ENCODE data around the gene IMMT.

- no peak for TF ChIP-seq CTCF (IDR thresholded peaks at IDR 0.05; ENCODE audit: insufficient read depth, low read length)
- no peak for TF ChIP-seq REST (IDR thresholded peaks at IDR 0.05; ENCODE audit: insufficient replicate concordance, low read depth)
Observed at GRCh38 chr2:86202702-86203101, 7.4 kb upstream of the IMMT start.
